Myocyte (in vitro differentiated cells): Measurements from ENCODE around the gene PCK2. TPM values are rescaled to one million over a fixed set of nuclear protein-coding genes. Genes with fewer than 3 reads are reported as not detected.
"Not testable (repeated sequence)": the region's sequence is repeated elsewhere in the genome, so short reads cannot be mapped to it uniquely, and the experiment has no call there.

Experiments used
- DNase-seq: peaks from one replicate; pipeline ENCODE4 v3.0.0-alpha.2; 2012; ENCODE audit warnings: low read depth
- total RNA-seq: library from RNA; depleted of rRNA; stranded (reverse); fragments of >200 nt; gene quantifications from 2 replicates; pipeline ENCODE4 v1.2.3, GENCODE V29; 2014

PCK2 gene
- total RNA-seq, 1 donor from 2014 or later, result 8.2 TPM

DNA sequence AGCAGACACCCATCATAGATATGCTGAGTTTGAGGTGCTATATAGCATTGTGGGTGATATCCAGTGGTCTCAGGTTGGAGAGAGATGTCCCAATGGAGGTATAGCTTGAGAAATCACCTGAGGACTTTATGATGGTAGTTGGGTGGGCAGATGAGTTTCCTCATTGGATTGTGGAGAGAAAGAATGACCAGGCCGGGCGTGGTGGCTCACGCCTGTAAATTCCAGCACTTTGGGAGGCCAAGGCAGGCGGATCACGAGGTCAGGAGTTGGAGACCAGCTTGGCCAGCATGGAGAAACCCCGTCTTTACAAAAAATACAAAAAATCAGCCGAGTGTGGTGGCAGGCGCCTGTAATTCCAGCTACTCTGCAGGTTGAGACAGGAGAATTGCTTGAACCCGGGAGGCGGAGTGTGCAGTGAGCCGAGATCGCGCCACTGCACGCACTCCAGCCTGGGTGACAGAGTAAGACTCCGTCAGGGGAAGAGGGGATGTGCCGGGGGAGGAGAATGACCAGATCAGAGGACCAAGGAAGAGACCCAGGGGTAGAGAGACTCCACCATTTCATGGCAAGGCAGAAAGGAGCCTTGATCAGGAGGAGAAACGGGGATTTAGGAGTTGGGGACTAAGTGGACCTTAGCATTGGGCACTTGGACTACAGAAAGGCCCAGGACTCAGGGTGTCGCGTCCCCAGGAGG lies 757 bp upstream of the PCK2 start:
- no peak for DNase-seq

DNA sequence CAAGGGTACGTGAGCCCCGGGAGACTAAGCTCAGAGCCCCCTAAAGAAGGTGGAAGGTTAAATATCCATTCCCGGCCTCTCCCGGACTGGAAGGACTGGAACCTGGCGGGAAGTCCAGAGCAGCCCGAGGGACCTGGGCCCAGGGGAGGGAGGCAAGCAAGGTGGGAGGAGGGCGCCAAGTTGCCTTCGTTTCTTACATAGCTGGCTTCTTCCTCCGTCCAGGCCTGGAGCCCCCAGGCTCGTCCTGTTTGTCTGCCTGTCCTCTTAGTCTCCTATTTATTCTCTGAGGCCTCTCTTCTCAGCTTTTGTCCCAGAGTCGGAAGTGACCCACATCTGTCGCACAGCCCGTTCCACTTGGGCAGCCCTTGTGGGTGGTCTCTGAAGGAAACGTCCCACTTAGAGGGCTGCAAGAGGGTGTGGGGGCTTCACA lies 745 bp downstream of the PCK2 start:
- DNase-seq, result no peak

DNA sequence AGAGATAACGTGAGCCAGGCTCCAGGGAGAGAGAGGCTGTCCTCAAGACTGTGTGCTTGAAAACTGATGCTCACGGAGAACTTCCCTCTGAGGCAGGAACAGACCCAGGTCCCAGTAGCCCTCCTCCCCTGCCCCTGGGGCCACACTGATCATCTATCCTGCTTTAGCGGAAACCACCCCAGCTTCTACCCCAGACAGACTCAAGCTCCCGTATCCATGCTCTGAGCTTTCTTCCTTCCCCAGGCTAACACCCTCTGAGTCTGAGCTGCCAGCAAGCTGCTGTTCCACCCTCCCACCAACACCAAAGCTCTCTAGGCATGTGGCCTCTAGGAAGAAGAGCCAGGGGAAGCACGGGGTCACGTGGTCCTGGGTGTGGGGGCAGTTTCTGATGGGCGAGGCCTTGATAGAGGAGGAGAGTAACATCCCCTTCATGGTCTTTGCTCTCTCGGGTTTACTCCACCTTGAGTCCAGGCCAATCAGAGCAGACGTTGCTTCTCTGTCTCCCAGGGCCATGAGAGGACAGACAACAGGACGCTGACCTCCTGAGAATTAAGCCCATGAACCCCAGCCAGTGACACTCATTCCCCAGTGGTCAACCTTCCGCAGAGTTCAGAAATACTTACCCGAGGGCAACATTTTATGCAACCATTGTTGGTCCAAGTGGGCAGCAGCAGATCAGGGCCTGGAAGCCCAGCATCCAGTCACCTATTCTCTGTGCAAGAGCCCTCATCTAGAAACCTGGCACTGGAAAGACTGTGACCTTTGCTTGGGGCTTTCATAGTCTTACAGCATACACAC lies 1.4 kb downstream of the PCK2 start:
- DNase-seq, result no peak

DNA sequence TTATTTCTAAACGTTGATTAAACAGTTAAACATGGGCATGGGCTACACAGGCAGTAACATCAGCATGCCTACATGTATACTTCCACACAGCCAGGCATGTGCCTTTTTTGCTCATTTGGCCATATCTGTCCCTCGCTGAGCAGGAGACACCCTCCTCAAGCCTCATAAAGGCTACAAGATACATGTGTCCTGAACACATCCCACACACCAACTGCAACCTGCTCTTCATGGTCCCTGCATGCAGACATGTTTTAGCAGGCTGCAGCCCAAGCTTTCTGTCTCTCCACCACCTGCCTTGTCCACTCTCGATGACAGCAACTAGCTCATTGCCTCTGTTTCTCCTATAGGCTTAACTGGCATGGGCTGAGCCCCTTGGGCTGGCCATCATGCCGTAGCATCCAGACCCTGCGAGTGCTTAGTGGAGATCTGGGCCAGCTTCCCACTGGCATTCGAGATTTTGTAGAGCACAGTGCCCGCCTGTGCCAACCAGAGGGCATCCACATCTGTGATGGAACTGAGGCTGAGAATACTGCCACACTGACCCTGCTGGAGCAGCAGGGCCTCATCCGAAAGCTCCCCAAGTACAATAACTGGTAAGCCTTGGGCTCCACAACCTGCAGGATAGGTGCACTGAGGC lies 2.6 kb downstream of the PCK2 start:
- DNase-seq, result no peak

DNA sequence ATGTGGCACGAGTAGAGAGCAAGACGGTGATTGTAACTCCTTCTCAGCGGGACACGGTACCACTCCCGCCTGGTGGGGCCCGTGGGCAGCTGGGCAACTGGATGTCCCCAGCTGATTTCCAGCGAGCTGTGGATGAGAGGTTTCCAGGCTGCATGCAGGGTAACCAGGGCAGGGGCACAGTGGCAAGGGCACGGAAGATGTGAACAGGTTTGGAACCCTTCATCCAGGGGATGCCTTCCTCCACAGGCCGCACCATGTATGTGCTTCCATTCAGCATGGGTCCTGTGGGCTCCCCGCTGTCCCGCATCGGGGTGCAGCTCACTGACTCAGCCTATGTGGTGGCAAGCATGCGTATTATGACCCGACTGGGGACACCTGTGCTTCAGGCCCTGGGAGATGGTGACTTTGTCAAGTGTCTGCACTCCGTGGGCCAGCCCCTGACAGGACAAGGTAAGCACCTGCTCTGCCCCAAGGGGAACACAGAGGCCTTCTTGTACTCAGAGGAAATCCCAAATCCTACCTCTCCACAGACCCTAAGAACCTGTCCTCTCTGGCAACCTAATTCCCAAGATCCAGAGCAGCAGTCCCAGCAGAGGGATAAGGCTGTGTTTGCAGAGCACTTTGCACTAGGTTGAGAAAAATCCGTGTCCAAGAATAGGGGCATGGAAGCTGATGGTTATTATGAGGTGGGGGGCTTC lies 4.3 kb downstream of the PCK2 start:
- DNase-seq, result no peak

DNA sequence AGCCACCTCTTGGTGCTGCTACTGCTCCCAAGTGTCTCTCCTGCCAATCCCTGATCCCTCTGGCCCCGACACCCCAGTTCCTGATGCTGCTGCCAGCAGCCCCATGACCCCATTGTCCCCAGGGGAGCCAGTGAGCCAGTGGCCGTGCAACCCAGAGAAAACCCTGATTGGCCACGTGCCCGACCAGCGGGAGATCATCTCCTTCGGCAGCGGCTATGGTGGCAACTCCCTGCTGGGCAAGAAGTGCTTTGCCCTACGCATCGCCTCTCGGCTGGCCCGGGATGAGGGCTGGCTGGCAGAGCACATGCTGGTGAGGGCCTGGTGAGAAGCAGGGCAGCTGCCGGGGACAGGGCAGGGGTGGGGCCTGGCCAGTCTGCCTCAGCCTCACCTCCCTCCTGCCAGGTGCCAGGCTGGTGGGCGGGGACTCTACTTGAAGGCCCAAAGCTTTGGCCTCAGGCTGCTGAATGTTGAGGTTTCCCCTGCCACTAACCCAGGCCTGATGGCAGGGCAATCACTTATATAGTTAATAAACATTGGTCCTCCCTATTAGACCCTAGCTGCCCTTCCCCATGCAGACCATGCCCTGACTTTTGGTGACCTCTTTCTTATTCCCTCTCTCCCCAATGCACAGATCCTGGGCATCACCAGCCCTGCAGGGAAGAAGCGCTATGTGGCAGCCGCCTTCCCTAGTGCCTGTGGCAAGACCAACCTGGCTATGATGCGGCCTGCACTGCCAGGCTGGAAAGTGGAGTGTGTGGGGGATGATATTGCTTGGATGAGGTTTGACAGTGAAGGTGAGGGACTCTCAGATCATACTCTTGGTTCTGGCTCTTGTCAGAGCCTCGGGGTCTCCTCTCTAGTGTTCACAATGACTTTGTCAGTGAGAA lies 5.1 kb downstream of the PCK2 start:
- DNase-seq, result peak; percentile 5

DNA sequence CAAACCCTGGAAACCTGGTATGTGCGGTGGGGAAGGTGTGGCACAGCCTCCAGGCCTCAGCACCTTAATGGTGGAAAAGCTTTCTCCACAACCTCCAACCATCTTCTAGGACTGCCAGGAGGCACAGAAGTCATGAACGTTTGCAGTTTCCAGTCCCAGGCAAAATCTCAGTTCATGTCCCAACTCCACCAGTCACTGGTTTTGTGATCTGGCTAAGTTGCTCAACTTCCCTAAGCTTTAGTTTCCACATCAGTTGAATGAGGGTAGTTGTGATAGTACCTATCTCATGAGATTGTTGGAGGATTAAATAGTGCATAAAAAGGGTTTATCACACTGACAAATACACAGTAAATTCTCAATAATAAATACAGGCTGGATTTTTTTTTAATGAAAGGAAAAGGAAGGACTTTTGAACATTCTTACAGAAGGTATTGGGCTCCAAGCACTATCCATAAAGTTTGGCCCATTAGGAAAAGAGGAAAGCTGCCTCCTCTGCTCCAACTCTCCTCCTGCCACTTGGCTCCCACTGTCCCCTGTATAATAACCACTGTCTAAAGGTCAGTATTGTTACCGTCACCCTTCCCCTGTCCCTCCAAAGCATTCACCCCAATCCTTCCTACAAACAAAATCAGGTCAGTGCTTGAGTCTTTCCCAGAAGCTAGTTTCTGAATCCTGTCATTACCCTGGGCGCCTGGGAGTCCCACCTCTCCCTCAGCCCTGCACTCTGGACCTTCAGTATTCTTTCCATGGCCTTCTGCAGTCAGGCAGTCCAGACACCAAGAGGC lies 6.3 kb downstream of the PCK2 start:
- DNase-seq, result no peak

DNA sequence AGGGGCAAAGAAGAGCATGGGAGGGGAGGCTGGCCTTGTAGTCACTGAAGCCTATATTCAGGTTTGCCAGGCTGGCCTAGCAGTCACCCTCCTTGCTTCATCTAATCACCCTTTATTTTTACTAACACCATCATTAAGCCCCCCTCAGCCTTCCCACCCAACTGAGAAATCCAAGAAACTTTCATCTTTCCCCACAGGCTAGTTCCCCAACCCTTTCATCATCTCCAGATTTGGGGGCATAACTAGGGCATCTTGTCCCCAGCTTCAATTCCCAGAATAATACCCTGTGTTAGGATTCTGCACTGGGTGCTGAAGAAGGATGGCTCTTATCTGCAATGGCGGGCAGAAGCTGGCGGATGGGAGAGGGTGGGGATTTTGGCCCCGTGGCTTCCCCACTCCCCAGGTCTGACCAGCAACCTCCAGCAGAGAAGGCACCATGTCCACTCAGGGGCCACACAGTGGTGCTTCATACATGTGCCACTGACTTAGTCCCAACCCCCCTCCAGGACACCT lies 6.9 kb downstream of the PCK2 start:
- DNase-seq, result no peak

DNA sequence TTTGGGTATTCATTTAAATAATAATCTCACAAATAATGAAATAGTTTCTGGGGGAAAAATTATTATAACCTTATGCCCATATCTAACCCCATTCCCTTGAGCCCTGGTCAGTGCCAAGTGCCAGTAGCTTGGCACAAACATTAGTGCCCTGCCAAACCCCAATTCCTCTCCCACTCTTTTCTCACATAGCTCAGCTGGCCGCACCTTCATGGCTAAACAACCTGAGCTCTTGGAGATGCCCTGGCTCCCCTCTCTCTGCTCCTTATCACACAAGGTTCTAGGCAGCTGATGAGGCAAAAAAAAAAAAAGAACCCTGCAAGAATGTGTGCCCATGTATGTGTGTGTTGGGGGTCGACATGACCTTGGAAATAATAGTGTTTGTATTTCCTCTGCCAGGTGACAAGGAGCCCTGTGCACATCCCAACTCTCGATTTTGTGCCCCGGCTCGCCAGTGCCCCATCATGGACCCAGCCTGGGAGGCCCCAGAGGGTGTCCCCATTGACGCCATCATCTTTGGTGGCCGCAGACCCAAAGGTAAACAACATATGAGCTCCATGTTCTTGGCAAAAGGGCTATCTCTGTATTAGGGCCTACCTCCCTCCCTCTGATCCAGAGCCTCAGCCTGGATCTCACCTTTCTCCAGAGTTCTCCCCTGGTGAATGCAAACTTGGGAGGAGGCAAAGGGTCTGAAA lies 8.4 kb downstream of the PCK2 start:
- DNase-seq, result no peak

DNA sequence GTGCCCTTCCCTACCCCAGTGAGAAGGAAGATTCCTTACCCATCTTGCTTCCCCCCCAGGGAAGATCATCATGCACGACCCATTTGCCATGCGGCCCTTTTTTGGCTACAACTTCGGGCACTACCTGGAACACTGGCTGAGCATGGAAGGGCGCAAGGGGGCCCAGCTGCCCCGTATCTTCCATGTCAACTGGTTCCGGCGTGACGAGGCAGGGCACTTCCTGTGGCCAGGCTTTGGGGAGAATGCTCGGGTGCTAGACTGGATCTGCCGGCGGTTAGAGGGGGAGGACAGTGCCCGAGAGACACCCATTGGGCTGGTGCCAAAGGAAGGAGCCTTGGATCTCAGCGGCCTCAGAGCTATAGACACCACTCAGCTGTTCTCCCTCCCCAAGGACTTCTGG lies 9.3 kb downstream of the PCK2 start:
- DNase-seq, result no peak

DNA sequence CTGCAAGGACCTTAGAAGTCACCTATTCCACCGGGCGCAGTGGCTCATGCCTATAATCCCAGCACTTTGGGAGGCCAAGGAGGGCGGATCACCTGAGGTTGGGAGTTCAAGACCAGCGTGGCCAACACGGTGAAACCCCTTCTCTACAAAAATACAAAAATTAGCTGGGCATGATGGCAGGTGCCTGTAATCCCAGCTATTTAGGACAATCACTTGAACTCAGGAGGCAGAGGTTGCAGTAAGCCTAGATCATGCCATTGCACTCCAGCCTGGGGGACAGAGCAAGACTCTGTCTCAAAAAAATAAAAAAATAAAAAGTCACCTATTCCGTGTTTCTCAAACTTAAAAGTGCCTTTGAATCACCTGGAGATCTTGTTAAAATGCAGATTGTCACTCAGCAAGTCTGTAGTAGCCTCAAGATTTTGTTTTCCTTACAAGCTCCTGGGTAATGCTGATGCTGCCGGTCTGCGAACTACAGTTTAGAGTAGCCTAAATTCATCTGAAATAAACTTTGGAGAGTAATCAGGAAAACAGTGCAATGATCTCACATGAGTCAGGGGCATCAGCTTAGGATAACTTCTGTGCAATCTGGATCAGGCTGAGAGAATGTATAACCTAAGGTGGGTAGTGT lies 11.6 kb downstream of the PCK2 start:
- not testable (repeated sequence) for DNase-seq

DNA sequence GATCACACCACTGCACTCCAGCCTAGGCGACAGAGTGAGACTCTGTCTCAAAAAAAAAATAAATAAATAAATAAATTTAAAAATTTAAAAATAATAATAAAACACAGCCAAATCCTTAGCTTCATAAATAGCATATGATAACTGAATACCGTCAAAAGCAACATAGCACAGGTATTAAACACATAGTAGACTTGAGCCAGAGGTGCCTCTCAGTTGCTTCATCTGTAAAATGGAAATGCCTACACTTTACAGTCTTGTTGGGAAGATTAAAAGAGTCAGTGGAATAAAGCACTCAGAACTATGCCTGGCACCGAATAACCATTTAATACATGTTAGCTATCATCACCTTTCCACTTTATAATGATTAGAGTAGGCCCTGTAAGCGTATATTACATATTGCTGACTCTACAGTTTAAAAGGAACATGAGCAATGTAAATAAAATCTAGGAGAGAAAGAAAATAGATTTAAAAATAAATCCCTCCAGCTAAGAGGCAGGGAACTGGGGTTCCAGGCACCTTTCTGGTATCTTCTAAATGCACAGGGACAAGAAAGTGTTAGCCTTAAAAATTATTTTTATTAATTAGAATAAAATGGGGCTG lies 12.7 kb downstream of the PCK2 start:
- no peak for DNase-seq

DNA sequence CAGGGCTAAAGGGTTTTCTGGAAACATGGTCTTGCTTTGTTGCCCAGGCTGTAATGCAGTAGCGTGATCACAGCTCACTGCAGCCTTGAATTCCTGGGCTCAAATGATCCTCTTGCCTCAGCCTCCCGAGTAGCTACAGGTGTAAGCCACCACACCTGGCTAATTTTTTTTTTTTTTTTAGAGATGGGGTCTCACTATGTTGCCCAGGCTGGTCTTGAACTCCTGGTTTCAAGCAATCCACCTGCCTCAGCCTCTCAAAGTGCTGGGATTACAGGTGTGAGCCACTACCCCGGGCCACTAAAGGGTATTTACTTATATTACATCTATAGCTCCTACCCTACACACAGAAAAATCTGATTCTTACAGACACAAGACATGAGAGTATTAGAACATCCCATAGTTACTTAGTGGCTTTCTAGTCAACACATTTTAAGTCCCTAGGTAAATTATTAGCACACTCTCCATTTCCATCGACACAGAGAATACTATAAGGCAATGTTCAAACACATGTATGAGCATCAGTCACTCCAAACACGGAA lies 14.3 kb downstream of the PCK2 start:
- DNase-seq, result no peak

DNA sequence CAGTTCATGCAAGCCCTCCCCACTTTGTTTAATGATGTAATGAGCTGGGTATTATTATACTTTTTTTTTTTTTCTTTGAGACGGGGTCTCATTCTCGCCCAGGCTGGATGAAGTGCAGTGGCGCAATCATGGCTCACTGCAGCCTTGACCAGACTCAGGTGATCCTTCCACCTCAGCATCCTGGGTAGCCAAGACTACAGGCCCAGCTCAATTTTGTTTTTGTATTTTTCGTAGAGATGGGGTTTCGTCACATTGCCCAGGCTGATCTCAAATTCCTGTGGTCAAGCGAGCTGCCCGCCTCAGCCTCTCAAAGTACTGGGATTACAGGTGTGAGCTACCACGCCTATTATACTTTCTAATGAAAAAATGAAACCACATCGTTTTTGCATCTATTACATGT lies 15.9 kb downstream of the PCK2 start:
- no peak for DNase-seq

DNA sequence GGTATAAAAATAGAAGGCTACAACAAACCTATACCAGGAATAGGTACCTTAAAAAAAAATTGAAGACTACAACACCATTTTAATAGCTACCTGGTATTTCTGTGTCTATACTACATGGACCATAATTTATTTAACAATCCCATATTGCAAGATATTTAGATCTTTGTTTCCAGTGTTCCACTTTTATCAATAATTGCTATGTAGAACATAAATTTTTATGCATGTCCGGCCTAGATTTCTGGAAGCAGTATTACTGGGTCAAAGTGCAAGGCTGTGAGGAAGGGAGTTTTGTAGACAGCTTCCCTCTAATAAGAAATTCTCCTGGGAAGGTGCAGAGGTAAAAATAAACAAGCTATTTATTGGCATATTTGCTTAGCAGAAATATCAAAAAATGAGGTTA lies 16.4 kb downstream of the PCK2 start:
- no peak for DNase-seq

DNA sequence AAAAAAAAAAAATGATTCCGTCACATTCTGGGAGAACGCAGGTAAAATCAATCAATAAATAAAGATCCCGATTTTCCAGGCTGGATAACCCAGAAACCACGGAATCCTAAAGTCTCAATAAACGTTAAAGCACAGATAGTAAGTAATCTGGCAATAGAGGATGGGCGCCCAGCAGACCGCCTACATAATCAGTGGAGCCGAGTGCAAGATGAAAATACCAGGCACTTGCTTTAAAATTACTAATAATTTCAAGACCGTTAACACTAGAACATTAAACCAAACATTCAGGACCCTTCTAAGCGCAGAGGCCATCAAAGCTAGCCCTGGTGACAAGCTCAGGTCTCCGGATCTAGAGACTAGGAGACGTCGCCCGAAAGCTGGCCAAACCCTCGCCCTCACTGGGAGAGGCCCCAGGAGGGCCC lies 19.3 kb downstream of the PCK2 start:
- no peak for DNase-seq

DNA sequence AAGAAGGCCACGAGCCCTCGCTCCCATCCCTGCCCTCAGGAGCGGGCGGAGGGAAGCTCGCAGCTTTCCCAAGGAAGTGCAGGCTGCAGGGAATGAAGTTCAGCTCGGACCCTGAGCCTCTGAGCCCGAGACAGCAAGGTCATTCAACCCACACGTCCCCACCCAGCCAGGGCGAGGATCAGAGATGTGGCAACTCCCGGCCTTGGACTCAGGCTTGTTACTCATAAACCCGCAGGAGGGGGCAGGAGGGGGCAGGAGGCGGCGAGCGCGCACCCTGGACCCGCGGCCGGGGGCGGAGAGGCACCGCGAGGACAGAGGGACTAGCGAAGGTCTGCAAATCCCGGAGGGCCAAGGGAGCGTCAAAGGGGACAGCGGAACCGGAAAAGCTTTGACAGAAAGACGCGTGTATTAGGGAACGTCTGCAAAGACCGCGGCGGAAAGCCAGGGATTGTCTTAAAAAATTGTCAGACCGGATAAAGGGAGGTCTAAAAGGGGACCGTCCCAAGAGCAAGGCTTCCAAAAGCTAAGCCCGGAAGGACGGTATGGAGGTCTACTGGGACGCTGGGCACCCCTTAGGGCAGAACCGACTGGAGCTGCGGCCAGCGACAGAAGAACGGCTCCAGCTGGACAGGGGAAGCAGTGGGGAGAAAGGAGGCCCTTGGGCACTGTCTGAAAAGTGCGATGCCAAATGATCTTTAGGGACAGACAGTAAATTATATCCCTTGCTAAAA lies 19.9 kb downstream of the PCK2 start:
- peak; percentile 94 for DNase-seq
